Mesenchymal stem cell (in vitro differentiated cells and primary cell): ENCODE results near the gene TPST2.

ENCODE experiments used
- DNase-seq: peaks from one replicate; pipeline ENCODE4 v3.0.0-alpha.2; 2013
- H2AFZ ChIP-seq: one replicate; pipeline ENCODE4 v1.6.1; 2013; ENCODE audit warnings: low read depth, mild to moderate bottlenecking, control low read depth, inconsistent platforms, low read length, moderate library complexity
- H2AK5ac ChIP-seq: 2 replicates; pipeline ENCODE4 v1.6.1; 2013; ENCODE audit warnings: low read length, moderate library complexity, mild to moderate bottlenecking, inconsistent platforms; ENCODE audit not compliant: severe bottlenecking
- H2BK120ac ChIP-seq: one replicate; pipeline ENCODE4 v1.6.1; 2013; ENCODE audit warnings: low read depth, mild to moderate bottlenecking, inconsistent platforms, low read length, moderate library complexity
- H2BK12ac ChIP-seq, 2 experiments: one replicate each; pipeline ENCODE4 v1.6.1; 2013; ENCODE audit warnings: inconsistent platforms in 2 of 2, low read length in 2 of 2, mild to moderate bottlenecking in 2 of 2, moderate library complexity in 2 of 2, control low read depth in 1 of 2
- H2BK15ac ChIP-seq: one replicate; pipeline ENCODE4 v1.6.1; 2013; ENCODE audit warnings: mild to moderate bottlenecking, low read depth, inconsistent platforms; ENCODE audit not compliant: poor library complexity, severe bottlenecking
- H2BK5ac ChIP-seq: 2 replicates; pipeline ENCODE4 v1.6.1; 2013; ENCODE audit warnings: low read depth, mild to moderate bottlenecking, low read length, control low read depth, inconsistent platforms; ENCODE audit not compliant: poor library complexity, severe bottlenecking
- H3K14ac ChIP-seq, 2 experiments: one replicate each; pipeline ENCODE4 v1.6.1; 2013; ENCODE audit warnings: inconsistent platforms in 2 of 2, low read length in 2 of 2, control low read depth in 1 of 2, mild to moderate bottlenecking in 1 of 2, moderate library complexity in 1 of 2
- H3K18ac ChIP-seq, 2 experiments: one replicate each; pipeline ENCODE4 v1.6.1; 2013; ENCODE audit warnings: inconsistent platforms in 2 of 2, low read length in 2 of 2, control low read depth in 1 of 2, low read depth in 1 of 2, mild to moderate bottlenecking in 1 of 2
- H3K23ac ChIP-seq, 2 experiments: one replicate each; pipeline ENCODE4 v1.6.1; 2013; ENCODE audit warnings: inconsistent platforms in 2 of 2, low read length in 2 of 2, mild to moderate bottlenecking in 2 of 2, moderate library complexity in 2 of 2, control low read depth in 1 of 2
- H3K27ac ChIP-seq: 2 replicates; pipeline ENCODE4 v1.5.1; 2013; ENCODE audit warnings: mild to moderate bottlenecking, moderate library complexity, low read length, control low read depth, inconsistent platforms; ENCODE audit not compliant: poor library complexity, severe bottlenecking
- H3K27me3 ChIP-seq, 2 experiments: 2 replicates each; pipeline versions ENCODE4 v1.6.1 to v1.7.0; 2013; ENCODE audit warnings: low read length in 2 of 2, mild to moderate bottlenecking in 2 of 2, moderate library complexity in 2 of 2, control low read depth in 1 of 2, inconsistent platforms in 1 of 2; ENCODE audit not compliant: control insufficient read depth in 1 of 2, insufficient read depth in 1 of 2
- H3K36me3 ChIP-seq, 2 experiments: 2 replicates each; pipeline versions ENCODE4 v1.6.1 to v1.7.0; 2013; ENCODE audit warnings: low read length in 2 of 2, control low read depth in 1 of 2, inconsistent platforms in 1 of 2, low read depth in 1 of 2, mild to moderate bottlenecking in 1 of 2; ENCODE audit not compliant: insufficient read depth in 2 of 2, control insufficient read depth in 1 of 2
- H3K4ac ChIP-seq, 2 experiments: one replicate each; pipeline ENCODE4 v1.6.1; 2013; ENCODE audit warnings: inconsistent platforms in 2 of 2, low read length in 2 of 2, mild to moderate bottlenecking in 2 of 2, moderate library complexity in 2 of 2, control low read depth in 1 of 2, low read depth in 1 of 2
- H3K4me1 ChIP-seq: 2 replicates; pipeline ENCODE4 v1.6.1; 2013; ENCODE audit warnings: low read depth, low read length, control low read depth; ENCODE audit not compliant: control insufficient read depth, insufficient read depth
- H3K4me2 ChIP-seq: 2 replicates; pipeline ENCODE4 v1.6.1; 2013; ENCODE audit warnings: low read length, mild to moderate bottlenecking, inconsistent platforms; ENCODE audit not compliant: poor library complexity, severe bottlenecking
- H3K4me3 ChIP-seq, 2 experiments: 2 replicates each; pipeline versions ENCODE4 v1.5.1 to v1.7.0; 2013; ENCODE audit warnings: low read length in 2 of 2, mild to moderate bottlenecking in 2 of 2, control low read depth in 1 of 2, low read depth in 1 of 2; ENCODE audit not compliant: insufficient read depth in 1 of 2
- H3K79me1 ChIP-seq: replicated peaks from 2 replicates; pipeline ENCODE4 v1.6.1; 2013; ENCODE audit warnings: mild to moderate bottlenecking, control low read depth, low read length, inconsistent platforms; ENCODE audit not compliant: poor library complexity, severe bottlenecking
- H3K9ac ChIP-seq: 2 replicates; pipeline ENCODE4 v1.7.0; 2013; ENCODE audit warnings: mild to moderate bottlenecking, low read length, moderate library complexity
- H3K9me3 ChIP-seq: 2 replicates; pipeline ENCODE4 v1.7.0; 2013; ENCODE audit warnings: mild to moderate bottlenecking, low read length; ENCODE audit not compliant: control insufficient read depth
- H4K8ac ChIP-seq: one replicate; pipeline ENCODE4 v1.6.1; 2013; ENCODE audit warnings: inconsistent platforms, mild to moderate bottlenecking, low read length, moderate library complexity
- H4K91ac ChIP-seq: one replicate; pipeline ENCODE4 v1.6.1; 2013; ENCODE audit warnings: mild to moderate bottlenecking, low read length, inconsistent platforms
- WGBS: methylation state at CpG from one replicate; pipeline ENCODE4 v1.1.7; 2013; ENCODE audit warnings: mixed read lengths; 5-methylcytosine and 5-hydroxymethylcytosine counted together

Gene TPST2

DNA sequence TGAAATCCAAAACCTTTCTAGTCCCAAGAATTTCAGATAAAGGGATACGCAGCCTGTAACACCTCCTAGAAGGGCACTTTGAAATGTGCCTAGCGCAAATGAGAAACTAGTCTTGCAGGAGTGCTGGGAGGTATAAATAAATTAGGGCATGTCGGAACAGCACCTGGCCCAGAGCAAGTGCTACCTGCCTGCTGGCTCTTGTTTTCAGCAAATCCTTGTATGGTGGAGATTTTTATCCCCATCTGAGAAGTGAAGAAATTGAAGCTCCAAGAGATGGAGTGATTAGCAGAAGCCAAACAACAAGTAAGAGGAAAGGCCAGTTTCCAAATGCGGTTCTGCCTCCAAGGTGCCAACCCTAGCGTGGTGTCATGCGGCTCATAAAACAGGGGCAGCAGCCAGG, 40.9 kb downstream of the TPST2 start:
- H3K27me3 ChIP-seq = no peaks in the 10 kb centered on the region
- H4K91ac ChIP-seq = no peak overlapping the region
- no peak overlapping the region for H3K23ac ChIP-seq
- H4K8ac ChIP-seq = no peak overlapping the region
- peaks cover 0 to 7% of the 10 kb centered on the region in 2 experiments for H3K36me3 ChIP-seq
- H3K4me3 ChIP-seq = no peak overlapping the region
- H3K18ac ChIP-seq = no peak overlapping the region
- H3K79me1 ChIP-seq = peaks cover 25% of the 10 kb centered on the region
- WGBS = 96% methylated on average over 6 of the region's 6 CpGs
- H2AFZ ChIP-seq = no peak overlapping the region
- H2BK120ac ChIP-seq = no peak overlapping the region
- H3K4ac ChIP-seq = no peak overlapping the region
- no peak overlapping the region for H3K14ac ChIP-seq
- no peak overlapping the region for H2AK5ac ChIP-seq
- H3K9me3 ChIP-seq = no peaks in the 10 kb centered on the region
- peaks cover 11% of the 10 kb centered on the region for H3K4me1 ChIP-seq
- no peak overlapping the region for H3K27ac ChIP-seq
- no peak for DNase-seq
- no peak overlapping the region for H2BK5ac ChIP-seq
- no peak overlapping the region for H3K4me2 ChIP-seq
- no peak overlapping the region for H2BK15ac ChIP-seq
- peak overlapping the region in 1 of 2 experiments; percentile 39 for H2BK12ac ChIP-seq
- H3K9ac ChIP-seq = no peak overlapping the region

DNA sequence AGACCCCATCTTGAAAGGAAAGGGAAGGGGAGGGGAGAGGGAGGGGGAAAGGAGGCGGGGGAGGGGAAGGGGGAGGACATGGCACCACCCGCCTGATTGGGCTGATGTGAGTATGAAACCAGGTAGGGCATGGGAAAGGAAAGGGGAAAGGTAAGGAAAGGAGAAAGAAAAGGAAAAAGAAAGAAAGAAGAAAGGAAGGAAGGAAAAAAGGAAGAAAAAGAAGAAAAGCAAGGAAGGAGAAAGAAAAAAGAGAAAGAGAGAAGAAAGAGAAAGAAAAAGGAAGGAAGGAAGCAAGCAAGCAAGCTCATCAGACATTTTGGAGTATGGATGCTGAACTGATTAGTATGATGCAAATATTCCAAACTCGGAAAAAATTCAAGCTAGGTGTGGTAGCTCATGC, 41.6 kb downstream of the TPST2 start:
- H3K27me3 ChIP-seq = no peaks in the 10 kb centered on the region
- H4K8ac ChIP-seq = no peak overlapping the region
- WGBS = 94% methylated on average over 3 of the region's 3 CpGs
- no peaks in the 10 kb centered on the region for H3K9me3 ChIP-seq
- H3K23ac ChIP-seq = no peak overlapping the region
- H3K4me1 ChIP-seq = peaks cover 10% of the 10 kb centered on the region
- no peak overlapping the region for H2BK120ac ChIP-seq
- H3K36me3 ChIP-seq = peaks cover 0 to 7% of the 10 kb centered on the region in 2 experiments
- no peak overlapping the region for H2BK15ac ChIP-seq
- H3K4me2 ChIP-seq = no peak overlapping the region
- no peak overlapping the region for H3K27ac ChIP-seq
- no peak overlapping the region for H3K14ac ChIP-seq
- H3K4me3 ChIP-seq = no peak overlapping the region
- no peak for DNase-seq
- H4K91ac ChIP-seq = no peak overlapping the region
- no peak overlapping the region for H3K4ac ChIP-seq
- H2BK5ac ChIP-seq = no peak overlapping the region
- no peak overlapping the region for H2AFZ ChIP-seq
- peaks cover 22% of the 10 kb centered on the region for H3K79me1 ChIP-seq
- no peak overlapping the region for H3K18ac ChIP-seq
- no peak overlapping the region for H2BK12ac ChIP-seq
- H3K9ac ChIP-seq = no peak overlapping the region
- no peak overlapping the region for H2AK5ac ChIP-seq

GRCh38 chr22:26547837-26548236, 42.1 kb downstream of the TPST2 start:
- no peak overlapping the region for H3K23ac ChIP-seq
- H3K27ac ChIP-seq = no peak overlapping the region
- no peak overlapping the region for H3K18ac ChIP-seq
- H3K9me3 ChIP-seq = no peaks in the 10 kb centered on the region
- H3K4me3 ChIP-seq = no peak overlapping the region
- H4K8ac ChIP-seq = no peak overlapping the region
- no peak overlapping the region for H2AK5ac ChIP-seq
- H2BK12ac ChIP-seq = no peak overlapping the region
- no peak overlapping the region for H3K4ac ChIP-seq
- no peak overlapping the region for H3K4me2 ChIP-seq
- H3K9ac ChIP-seq = no peak overlapping the region
- H3K14ac ChIP-seq = no peak overlapping the region
- H4K91ac ChIP-seq = no peak overlapping the region
- H2BK120ac ChIP-seq = no peak overlapping the region
- WGBS = over 99% methylated on average over 3 of the region's 4 CpGs
- no peaks in the 10 kb centered on the region for H3K27me3 ChIP-seq
- H3K4me1 ChIP-seq = peaks cover 10% of the 10 kb centered on the region
- peaks cover 0 to 10% of the 10 kb centered on the region in 2 experiments for H3K36me3 ChIP-seq
- peaks cover 22% of the 10 kb centered on the region for H3K79me1 ChIP-seq
- H2AFZ ChIP-seq = no peak overlapping the region
- H2BK5ac ChIP-seq = no peak overlapping the region
- no peak for DNase-seq
- no peak overlapping the region for H2BK15ac ChIP-seq

- H2BK12ac ChIP-seq = no peak overlapping the region
- H3K9ac ChIP-seq = no peak overlapping the region
- no peak overlapping the region for H2AFZ ChIP-seq
Observed at GRCh38 chr22:26547426-26547825, 42.5 kb downstream of the TPST2 start.

More at GRCh38 chr22:26547426-26547825, 42.5 kb downstream of the TPST2 start:
- Histone ChIP-seq H3K9me3 (no peaks in the 10 kb centered on the region), H3K27me3 (no peaks in the 10 kb centered on the region), H3K4me3 (no peak overlapping the region), H2BK120ac (no peak overlapping the region), H4K91ac (no peak overlapping the region), H2BK15ac (no peak overlapping the region), H3K4ac (no peak overlapping the region), H3K18ac (no peak overlapping the region), H3K4me2 (no peak overlapping the region), H2BK5ac (no peak overlapping the region), H3K27ac (no peak overlapping the region), H2AK5ac (no peak overlapping the region), H3K79me1 (peaks cover 25% of the 10 kb centered on the region), H3K23ac (no peak overlapping the region), H4K8ac (no peak overlapping the region), H3K36me3 (peaks cover 0 to 14% of the 10 kb centered on the region in 2 experiments), H3K4me1 (peaks cover 8% of the 10 kb centered on the region), H3K14ac (no peak overlapping the region)
- WGBS = 88% methylated on average over 6 of the region's 7 CpGs
- no peak for DNase-seq
